NCI-H146 (cell line): Measurements from ENCODE around the gene MCM3AP.

Source experiments
- DNase-seq: peaks from one replicate; lab custom pipeline; 2025; lab: John Stamatoyannopoulos, UW

MCM3AP gene

GRCh38 chr21:46217511-46218196 lies 67.8 kb downstream of the MCM3AP start:
- DNase-seq, result no peak

GRCh38 chr21:46216132-46216747 lies 69.2 kb downstream of the MCM3AP start:
- DNase-seq, result no peak

- DNase-seq, result no peak
Measured at GRCh38 chr21:46215436-46216131, 69.8 kb downstream of the MCM3AP start.

- DNase-seq, result no peak
Measured at GRCh38 chr21:46214478-46215340, 70.7 kb downstream of the MCM3AP start.

- DNase-seq, result no peak
Measured at GRCh38 chr21:46213620-46214286, 71.7 kb downstream of the MCM3AP start.

GRCh38 chr21:46212721-46213484 lies 72.5 kb downstream of the MCM3AP start:
- DNase-seq, result no peak

- DNase-seq, result no peak
Measured at GRCh38 chr21:46211786-46212720, 73.4 kb downstream of the MCM3AP start.

GRCh38 chr21:46211376-46211775 lies 74.0 kb downstream of the MCM3AP start:
- DNase-seq, result no peak

GRCh38 chr21:46210378-46211136 lies 74.9 kb downstream of the MCM3AP start:
- no peak for DNase-seq

- no peak for DNase-seq
Measured at GRCh38 chr21:46208761-46209721, 76.4 kb downstream of the MCM3AP start.

- DNase-seq, result no peak
Measured at GRCh38 chr21:46207920-46208591, 77.4 kb downstream of the MCM3AP start.

- no peak for DNase-seq
Measured at GRCh38 chr21:46207006-46207919, 78.1 kb downstream of the MCM3AP start.

GRCh38 chr21:46206163-46207005 lies 79.0 kb downstream of the MCM3AP start:
- no peak for DNase-seq

GRCh38 chr21:46205766-46206162 lies 79.6 kb downstream of the MCM3AP start:
- DNase-seq, result no peak

- DNase-seq, result no peak
Measured at GRCh38 chr21:46205166-46205565, 80.2 kb downstream of the MCM3AP start.
